ENCODE measurements around the gene UBXN1. TPM values are rescaled to one million over a fixed set of nuclear protein-coding genes. Genes with fewer than 3 reads are reported as not detected.

UBXN1 gene
- total RNA-seq, result 100 to 1,000 TPM; 135 to 136 TPM

- Mint-ChIP-seq H3K36me3 (peaks cover 10% of the 10 kb centered on the region), H3K9me3 (no peaks in the 10 kb centered on the region), H3K27ac (peak within 1 kb of the TSS; percentile 88), H3K27me3 (no peaks in the 10 kb centered on the region), H3K4me3 (peak within 1 kb of the TSS; percentile 85), H3K4me1 (peaks cover 20% of the 10 kb centered on the region)
- peak; percentile 82 for DNase-seq
- POLR2A ChIA-PET, result interaction anchor here (0.6 to 2.8 kb wide), 11 partner anchors 12 to 202 kb away, joined by 3 to 13 read pairs (median 4); partner anchors contain the start of genes C11orf98, CSKMT, HNRNPUL2 and SLC3A2
- peak; percentile 79 for ATAC-seq (ENCODE audit: low read depth)
Measured at GRCh38 chr11:62678770-62679696, at the start of gene UBXN1. TSS of gene UBXN1 (minus strand) at chr11:62679073. CDS start at chr11:62678923, 150 bp downstream.

- POLR2A ChIA-PET, result interaction anchor here (0.5 to 8.3 kb wide), 29 partner anchors 9 to 575 kb away, joined by 3 to 107 read pairs (median 9); partner anchors contain the start of genes B3GAT3, BSCL2, C11orf98 and CSKMT
- Mint-ChIP-seq H3K9me3 (no peaks in the 10 kb centered on the region), H3K27me3 (no peaks in the 10 kb centered on the region), H3K4me3 (peak within 1 kb of the TSS; percentile 100), H3K27ac (peak within 1 kb of the TSS; percentile 98), H3K4me1 (peaks cover 39% of the 10 kb centered on the region), H3K36me3 (peaks cover 30% of the 10 kb centered on the region)
- ATAC-seq (ENCODE audit: low read depth), result peak; percentile 13
- DNase-seq, result peak; percentile 79
Measured at GRCh38 chr11:62728171-62728988, 49.5 kb upstream of the UBXN1 start, which contains the start of gene TTC9C. TSS of gene TTC9C (plus strand) at chr11:62728486. CDS start at chr11:62728849, 363 bp downstream.

GRCh38 chr11:62727872-62728170 is 48.9 kb upstream of the UBXN1 start:
- POLR2A ChIA-PET, result interaction anchor here (0.6 to 8.3 kb wide), 38 partner anchors 9 to 176 kb away, joined by 3 to 107 read pairs (median 8); partner anchors contain the start of genes B3GAT3, BSCL2, C11orf98 and CSKMT

GRCh38 chr11:62727165-62727871 is 48.4 kb upstream of the UBXN1 start, which contains the start of gene HNRNPUL2:
TSS of gene HNRNPUL2 (minus strand) at chr11:62727457. CDS start at chr11:62727156, 301 bp downstream.
- H3K4me3 Mint-ChIP-seq, result peak within 1 kb of the TSS; percentile 100
- peak; percentile 89 for ATAC-seq (ENCODE audit: low read depth)
- peaks cover 39% of the 10 kb centered on the region for H3K4me1 Mint-ChIP-seq
- peak within 1 kb of the TSS; percentile 98 for H3K27ac Mint-ChIP-seq
- POLR2A ChIA-PET, result interaction anchor here (0.5 to 8.3 kb wide), 43 partner anchors 8 to 1646 kb away, joined by 3 to 107 read pairs (median 5); partner anchors contain the start of genes B3GAT3, BSCL2, C11orf98 and CSKMT
- H3K9me3 Mint-ChIP-seq, result no peaks in the 10 kb centered on the region
- peak; percentile 99 for DNase-seq
- H3K27me3 Mint-ChIP-seq, result no peaks in the 10 kb centered on the region
- H3K36me3 Mint-ChIP-seq, result peaks cover 33% of the 10 kb centered on the region

More at GRCh38 chr11:62727872-62728170, 48.9 kb upstream of the UBXN1 start:
- Mint-ChIP-seq H3K4me1 (peaks cover 34% of the 10 kb centered on the region), H3K9me3 (no peaks in the 10 kb centered on the region), H3K27ac (peak overlapping the region; percentile 98), H3K36me3 (peaks cover 28% of the 10 kb centered on the region), H3K4me3 (peak overlapping the region; percentile 100), H3K27me3 (no peaks in the 10 kb centered on the region)
- DNase-seq (no peak), ATAC-seq (ENCODE audit: low read depth) (peak; percentile 55)

GRCh38 chr11:62726915-62727164 is 48.0 kb upstream of the UBXN1 start:
- POLR2A ChIA-PET, result interaction anchor here (0.5 to 8.3 kb wide), 38 partner anchors 8 to 1646 kb away, joined by 3 to 107 read pairs (median 8); partner anchors contain the start of genes B3GAT3, BSCL2, C11orf98 and CSKMT

GRCh38 chr11:62726156-62726914 is 47.5 kb upstream of the UBXN1 start:
- H3K4me1 Mint-ChIP-seq, result peaks cover 46% of the 10 kb centered on the region
- DNase-seq (no peak), ATAC-seq (ENCODE audit: low read depth) (no peak)
- POLR2A ChIA-PET, result interaction anchor here (0.5 to 8.3 kb wide), 37 partner anchors 7 to 181 kb away, joined by 3 to 107 read pairs (median 6); partner anchors contain the start of genes B3GAT3, BSCL2, C11orf98 and CSKMT
- peaks cover 43% of the 10 kb centered on the region for H3K36me3 Mint-ChIP-seq
- H3K4me3 Mint-ChIP-seq, result peak overlapping the region; percentile 100
- H3K27me3 Mint-ChIP-seq, result no peaks in the 10 kb centered on the region
- peak overlapping the region; percentile 98 for H3K27ac Mint-ChIP-seq
- no peaks in the 10 kb centered on the region for H3K9me3 Mint-ChIP-seq

More at GRCh38 chr11:62726915-62727164, 48.0 kb upstream of the UBXN1 start:
- DNase-seq (no peak), ATAC-seq (ENCODE audit: low read depth) (peak; percentile 2)
- no peaks in the 10 kb centered on the region for H3K27me3 Mint-ChIP-seq
- H3K4me3 Mint-ChIP-seq, result peak overlapping the region; percentile 100
- H3K9me3 Mint-ChIP-seq, result no peaks in the 10 kb centered on the region
- peaks cover 44% of the 10 kb centered on the region for H3K4me1 Mint-ChIP-seq
- peaks cover 37% of the 10 kb centered on the region for H3K36me3 Mint-ChIP-seq
- peak overlapping the region; percentile 98 for H3K27ac Mint-ChIP-seq

GRCh38 chr11:62725646-62726045 is 46.8 kb upstream of the UBXN1 start:
- no peaks in the 10 kb centered on the region for H3K9me3 Mint-ChIP-seq
- no peak for ATAC-seq (ENCODE audit: low read depth)

GRCh38 chr11:62724171-62724570 is 45.3 kb upstream of the UBXN1 start:
- Mint-ChIP-seq H3K27ac (no peak overlapping the region), H3K9me3 (no peaks in the 10 kb centered on the region)
- POLR2A ChIA-PET, result interaction anchor here (0.5 to 8.3 kb wide), 5 partner anchors 15 to 130 kb away, joined by 3 to 107 read pairs (median 6); partner anchors contain the start of genes BSCL2, GNG3, WDR74 and ZBTB3

More at GRCh38 chr11:62725646-62726045, 46.8 kb upstream of the UBXN1 start:
- POLR2A ChIA-PET, result interaction anchor here (0.5 to 8.3 kb wide), 16 partner anchors 10 to 159 kb away, joined by 3 to 107 read pairs (median 12); partner anchors contain the start of genes B3GAT3, BSCL2, C11orf98 and CSKMT
- no peak for DNase-seq
- Mint-ChIP-seq H3K4me1 (peaks cover 50% of the 10 kb centered on the region), H3K27me3 (no peaks in the 10 kb centered on the region), H3K36me3 (peaks cover 48% of the 10 kb centered on the region), H3K4me3 (peak overlapping the region; percentile 100), H3K27ac (peak overlapping the region; percentile 98)

GRCh38 chr11:62721994-62722393 is 43.1 kb upstream of the UBXN1 start:
- POLR2A ChIA-PET, result no interaction called here
- Mint-ChIP-seq H3K9me3 (no peaks in the 10 kb centered on the region), H3K4me1 (peaks cover 55% of the 10 kb centered on the region), H3K4me3 (no peak overlapping the region), H3K27me3 (no peaks in the 10 kb centered on the region), H3K36me3 (peaks cover 54% of the 10 kb centered on the region), H3K27ac (peak overlapping the region; percentile 38)
- DNase-seq (no peak), ATAC-seq (ENCODE audit: low read depth) (no peak)

More at GRCh38 chr11:62724171-62724570, 45.3 kb upstream of the UBXN1 start:
- Mint-ChIP-seq H3K4me1 (peaks cover 44% of the 10 kb centered on the region), H3K36me3 (peaks cover 53% of the 10 kb centered on the region), H3K27me3 (no peaks in the 10 kb centered on the region), H3K4me3 (peak overlapping the region; percentile 100)
- DNase-seq (no peak), ATAC-seq (ENCODE audit: low read depth) (no peak)

- Mint-ChIP-seq H3K9me3 (no peaks in the 10 kb centered on the region), H3K4me3 (no peak overlapping the region), H3K36me3 (peaks cover 55% of the 10 kb centered on the region), H3K4me1 (peaks cover 58% of the 10 kb centered on the region), H3K27me3 (no peaks in the 10 kb centered on the region), H3K27ac (no peak overlapping the region)
- DNase-seq (no peak), ATAC-seq (ENCODE audit: low read depth) (no peak)
- POLR2A ChIA-PET, result interaction anchor here (0.7 to 1.8 kb wide), 4 partner anchors 8 to 51 kb away, joined by 3 to 6 read pairs (median 4); partner anchors contain the start of genes HNRNPUL2, TTC9C and ZBTB3
Measured at GRCh38 chr11:62719302-62719978, 40.6 kb upstream of the UBXN1 start.

- H3K27ac Mint-ChIP-seq, result peak overlapping the region; percentile 45
- H3K9me3 Mint-ChIP-seq, result no peaks in the 10 kb centered on the region
- DNase-seq (peak; percentile 8), ATAC-seq (ENCODE audit: low read depth) (no peak)
- POLR2A ChIA-PET, result interaction anchor here (1.2 to 2.6 kb wide), 3 partner anchors 10 to 124 kb away, joined by 3 to 14 read pairs (median 5); partner anchors contain the start of genes HNRNPUL2, TTC9C and ZBTB3
- H3K27me3 Mint-ChIP-seq, result no peaks in the 10 kb centered on the region
- peaks cover 51% of the 10 kb centered on the region for H3K36me3 Mint-ChIP-seq
- H3K4me3 Mint-ChIP-seq, result no peak overlapping the region
- peaks cover 59% of the 10 kb centered on the region for H3K4me1 Mint-ChIP-seq
Measured at GRCh38 chr11:62716816-62717215, 37.9 kb upstream of the UBXN1 start.
